ENCODE results near the gene TPCN2. TPM values are rescaled to one million over a fixed set of nuclear protein-coding genes. Genes with fewer than 3 reads are reported as not detected.
"Not testable (repeated sequence)": the region's sequence is repeated elsewhere in the genome, so short reads cannot be mapped to it uniquely, and the experiment has no call there.

TPCN2 gene
- polyA plus RNA-seq, 1 donor = 7.1 TPM

DNA sequence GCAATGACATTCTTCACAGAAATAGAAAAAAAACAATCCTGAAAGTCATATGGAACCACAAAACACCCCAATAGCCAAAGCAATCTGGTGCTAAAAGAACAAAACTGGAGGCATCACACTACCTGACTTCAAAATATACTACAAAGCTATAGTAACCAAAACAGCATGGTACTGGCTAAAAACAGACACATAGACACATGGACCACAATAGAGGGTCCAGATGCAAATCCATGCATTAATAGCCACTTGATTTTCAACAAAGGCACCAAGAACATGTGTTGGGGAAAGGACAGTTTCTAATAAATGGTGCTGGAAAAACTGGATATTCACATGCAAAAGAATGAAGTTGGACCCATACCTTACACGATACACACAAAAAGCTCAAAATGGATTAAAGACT, 79.2 kb downstream of the TPCN2 start:
- no peak for DNase-seq (ENCODE audit: low read depth)

DNA sequence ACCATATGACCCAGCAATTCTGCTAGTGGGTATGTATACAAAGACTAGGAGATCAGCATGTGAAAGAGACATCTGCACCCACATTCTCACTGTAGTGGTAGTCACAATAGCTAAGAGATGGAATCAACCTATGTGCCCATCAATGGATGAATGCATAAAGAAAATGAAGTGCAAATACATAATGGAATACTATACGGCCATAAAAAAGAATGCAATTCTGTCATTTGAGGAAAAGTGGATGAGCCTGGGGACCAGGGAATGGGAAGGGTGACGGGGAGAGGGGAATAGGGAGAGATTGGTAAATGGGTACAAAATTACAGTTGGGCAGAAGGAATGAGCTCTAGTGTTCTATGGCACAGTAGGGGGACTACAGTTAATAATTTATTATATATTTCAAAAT, 80.3 kb downstream of the TPCN2 start:
- no peak for DNase-seq (ENCODE audit: low read depth)

DNA sequence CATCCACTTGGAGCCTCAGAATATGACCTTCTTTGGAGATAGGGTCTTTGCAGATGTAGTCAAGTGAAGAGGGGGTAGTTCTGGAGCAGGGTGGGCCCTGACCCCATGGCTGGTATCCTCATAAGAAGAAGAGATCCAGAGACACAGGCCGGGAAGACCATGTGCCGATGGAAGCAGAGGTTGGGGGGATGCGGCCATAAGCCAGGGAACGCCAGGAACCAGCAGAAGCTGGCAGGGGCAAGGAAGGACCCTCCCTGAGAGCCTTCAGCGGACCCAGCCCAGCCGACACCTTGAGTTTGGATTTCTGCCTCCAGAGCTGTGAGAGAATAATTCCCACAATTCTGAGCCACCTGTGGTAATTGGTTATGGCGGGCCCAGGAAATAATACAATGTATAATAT, 80.9 kb downstream of the TPCN2 start:
- DNase-seq (ENCODE audit: low read depth) = no peak

DNA sequence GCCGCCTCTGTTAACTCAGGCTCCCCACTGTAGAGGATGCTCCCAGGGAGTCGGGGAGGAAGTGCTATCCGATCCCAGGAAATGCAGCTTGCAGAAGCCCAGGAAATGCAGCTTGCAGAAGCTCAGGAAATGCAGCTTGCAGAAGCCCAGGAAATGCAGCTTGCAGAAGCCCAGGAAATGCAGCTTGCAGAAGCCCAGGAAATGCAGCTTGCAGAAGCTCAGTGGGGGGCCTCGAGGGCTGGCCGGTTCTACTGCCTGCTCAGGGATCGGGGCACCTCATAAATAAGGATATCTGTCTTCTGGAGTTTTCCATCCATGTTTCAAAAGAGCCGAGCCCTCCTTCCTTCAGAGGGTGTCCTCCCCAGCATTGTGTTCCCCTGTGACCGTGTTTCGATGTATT, 81.9 kb downstream of the TPCN2 start:
- DNase-seq (ENCODE audit: low read depth) = no peak

DNA sequence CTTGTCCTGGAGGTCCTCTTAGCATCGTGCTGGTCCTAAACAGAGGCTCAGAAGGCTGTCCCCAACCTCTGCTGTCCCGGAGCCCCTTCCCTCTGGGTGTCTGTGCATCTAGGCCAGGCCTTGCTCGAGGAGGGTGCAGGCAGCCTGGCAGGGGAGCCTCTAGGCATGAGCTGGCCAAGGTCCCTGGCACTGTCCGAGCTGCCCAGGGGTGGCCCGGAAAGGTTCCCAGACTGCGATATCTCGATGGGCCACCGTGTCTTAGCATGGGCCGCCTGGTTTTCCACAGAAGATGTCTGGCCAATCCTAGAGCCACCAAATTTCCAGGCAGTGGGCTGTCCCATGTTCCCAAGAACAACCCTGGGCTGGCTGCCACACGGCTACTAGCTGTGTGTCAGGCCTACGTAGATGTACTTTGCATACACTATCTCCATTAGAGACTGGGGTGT, 82.4 kb downstream of the TPCN2 start:
- no peak for DNase-seq (ENCODE audit: low read depth)

DNA sequence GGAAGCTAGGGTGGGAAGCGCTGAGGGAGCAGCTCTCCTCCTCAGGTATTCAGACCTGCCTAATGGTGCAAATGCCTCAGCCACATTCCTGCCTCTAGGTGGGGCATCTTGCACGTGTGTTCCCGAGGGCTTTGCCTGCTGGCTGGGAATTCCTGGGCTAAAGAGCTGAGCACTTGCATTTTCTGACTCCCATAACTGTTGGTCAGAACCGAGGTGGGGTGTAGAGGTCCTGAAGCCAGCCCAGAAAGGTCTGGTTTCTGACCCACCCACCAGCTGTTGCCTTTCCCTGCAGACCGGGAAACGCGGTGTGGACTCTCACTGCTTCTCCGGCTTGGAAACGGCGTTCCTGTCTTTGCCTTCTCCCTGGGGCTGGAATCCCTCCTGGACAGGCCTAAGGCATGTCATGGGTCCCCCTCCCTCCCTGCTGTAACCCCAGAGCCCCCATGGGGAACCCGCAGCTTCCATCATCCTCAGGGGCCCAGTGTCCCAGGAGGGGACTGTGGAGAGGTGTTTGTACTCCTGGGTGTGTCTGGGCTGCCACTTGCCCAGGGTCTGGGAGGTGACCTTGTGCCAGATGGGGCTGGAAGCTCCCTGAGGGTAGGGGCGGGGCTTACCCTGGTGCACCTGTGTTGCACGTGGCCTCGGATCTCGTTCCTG, 83.0 kb downstream of the TPCN2 start:
- DNase-seq (ENCODE audit: low read depth) = peak; percentile 22

DNA sequence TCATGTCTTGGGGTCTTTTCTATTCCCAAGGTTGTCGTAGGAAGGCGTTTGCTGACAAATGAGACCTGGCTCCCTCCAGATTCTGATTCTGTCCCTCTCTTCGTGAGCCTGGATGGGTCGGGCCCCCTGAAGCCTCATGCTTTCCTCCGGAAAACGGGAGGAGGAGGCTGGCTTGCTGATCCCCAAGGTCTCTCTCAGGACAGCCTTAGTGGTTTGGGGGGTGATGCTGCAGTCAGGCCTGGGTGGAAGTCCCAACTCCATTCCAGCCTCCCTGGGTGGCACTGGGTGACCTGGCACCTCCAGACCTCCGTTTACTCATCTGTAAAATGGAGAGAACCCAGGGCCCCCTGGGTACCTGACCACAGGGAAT, 83.6 kb downstream of the TPCN2 start:
- DNase-seq (ENCODE audit: low read depth) = no peak

DNA sequence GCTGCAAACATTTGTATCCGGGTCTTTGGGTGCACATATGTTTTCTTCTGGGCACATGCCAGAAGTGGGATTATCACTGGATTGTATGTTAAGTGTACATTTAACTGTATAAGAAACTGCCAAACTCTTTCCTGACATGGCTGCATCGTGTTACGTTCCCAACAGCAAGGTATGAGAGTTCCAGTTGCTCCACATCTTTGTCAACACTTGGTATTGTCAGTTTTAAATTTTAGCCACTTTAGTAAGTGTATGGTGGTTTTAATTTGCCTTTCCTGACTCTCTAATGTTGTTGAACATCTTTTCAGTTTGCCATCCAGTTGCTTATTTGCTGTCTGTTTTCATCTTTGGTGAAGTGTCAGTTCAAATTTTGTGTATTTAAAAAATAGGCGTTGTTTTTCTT, 84.5 kb downstream of the TPCN2 start:
- no peak for DNase-seq (ENCODE audit: low read depth)

DNA sequence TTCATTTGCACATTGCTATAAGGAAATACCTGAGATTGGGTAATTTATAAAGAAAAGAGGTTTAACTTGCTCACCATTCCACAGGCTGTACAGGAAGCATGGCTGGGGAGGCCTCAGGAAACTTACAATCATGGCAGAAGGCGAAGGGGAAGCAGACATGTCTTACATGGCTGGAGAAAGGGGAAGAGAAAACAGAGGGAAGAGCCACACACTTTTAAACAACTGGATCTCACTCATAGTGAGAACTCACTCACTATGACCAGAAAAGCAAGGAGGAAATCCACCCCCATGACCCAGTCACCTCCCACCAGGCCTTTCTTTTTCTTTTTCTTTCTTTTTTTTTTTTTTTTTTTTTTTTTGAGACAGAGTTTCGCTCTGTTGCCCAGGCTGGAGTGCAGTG, 85.5 kb downstream of the TPCN2 start:
- not testable (repeated sequence) for DNase-seq (ENCODE audit: low read depth)

DNA sequence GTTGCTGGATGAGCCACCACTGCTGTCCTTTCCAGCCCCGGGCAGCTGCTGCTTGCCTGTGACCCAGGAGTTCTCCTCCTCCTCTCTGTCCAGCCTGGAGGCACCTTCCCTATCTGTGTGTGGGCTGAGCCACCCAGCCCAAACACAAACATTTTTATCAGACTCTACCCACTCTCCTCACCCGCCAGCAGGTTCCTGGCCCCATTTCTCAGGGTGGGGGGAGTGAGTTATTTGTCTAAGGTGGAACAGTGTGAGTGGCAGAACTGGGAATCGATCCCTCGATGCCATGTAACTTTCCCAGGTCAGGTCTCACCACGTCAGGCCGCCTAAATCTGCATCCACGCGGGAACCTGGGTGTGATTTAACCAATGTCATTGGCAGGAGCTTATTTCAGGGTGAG, 86.2 kb downstream of the TPCN2 start:
- DNase-seq (ENCODE audit: low read depth) = no peak

DNA sequence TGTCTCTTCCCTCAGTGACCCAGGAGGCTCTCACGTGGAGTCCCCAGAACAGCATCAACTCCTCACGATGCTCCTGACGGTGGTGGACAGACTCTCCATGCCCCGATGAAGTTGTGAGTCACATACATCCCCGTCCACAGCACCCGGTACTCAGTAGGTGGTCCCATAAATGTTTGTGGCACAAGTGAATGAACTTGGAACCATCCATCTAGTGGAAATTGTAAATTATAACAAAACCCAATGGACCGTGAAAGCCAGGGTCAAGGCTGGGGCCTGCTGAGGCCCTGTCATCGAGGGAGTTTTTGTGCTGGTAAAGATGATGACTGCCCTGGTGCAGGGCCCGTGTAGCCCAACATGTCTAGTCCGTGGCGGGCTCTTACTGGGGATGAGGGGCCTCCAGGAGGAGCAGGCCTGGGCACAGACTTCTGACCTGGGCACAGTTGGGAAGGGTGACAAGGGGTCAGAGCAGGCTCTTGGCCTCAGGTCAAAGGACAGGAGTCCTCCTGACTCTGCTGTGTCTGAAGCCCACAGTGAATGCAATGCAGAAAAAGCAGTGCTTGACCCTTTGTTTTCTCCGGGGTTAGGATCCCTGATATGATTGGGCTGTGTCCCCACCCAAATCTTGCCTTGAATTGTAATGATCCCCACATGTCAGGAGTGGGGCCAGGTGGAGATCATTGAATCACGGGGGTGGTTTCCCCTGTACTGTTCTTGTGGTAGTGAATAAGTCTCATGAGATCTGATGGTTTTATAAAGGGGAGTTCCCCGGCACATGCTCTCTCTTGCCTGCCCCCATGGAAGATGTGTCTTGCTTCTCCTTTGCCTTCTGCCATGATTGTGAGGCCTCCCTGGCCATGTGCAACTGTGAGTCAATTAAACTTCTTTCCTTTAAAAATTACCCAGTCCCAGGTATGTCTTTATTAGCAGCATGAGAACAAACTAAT, 87.0 kb downstream of the TPCN2 start:
- no peak for DNase-seq (ENCODE audit: low read depth)

DNA sequence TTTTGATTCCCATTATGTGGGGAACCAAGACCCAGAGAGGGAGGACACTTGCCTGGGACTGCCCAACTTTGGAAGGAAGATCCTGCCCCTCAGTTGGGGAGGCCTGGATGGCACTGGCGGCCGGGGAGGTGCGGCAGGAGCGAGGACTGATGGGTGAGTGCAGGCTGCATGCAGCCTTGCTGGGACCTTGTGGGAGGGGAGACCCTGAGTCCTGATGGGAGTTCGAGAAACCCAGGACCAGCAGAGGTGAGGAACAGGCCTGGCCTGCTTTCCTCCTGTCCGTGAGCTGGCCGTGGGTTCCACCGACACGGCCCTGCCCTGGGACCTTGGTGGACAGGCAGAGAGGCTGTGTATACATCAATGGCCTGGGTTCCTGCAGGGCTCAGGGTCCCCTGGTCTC, 87.7 kb downstream of the TPCN2 start:
- DNase-seq (ENCODE audit: low read depth) = no peak

DNA sequence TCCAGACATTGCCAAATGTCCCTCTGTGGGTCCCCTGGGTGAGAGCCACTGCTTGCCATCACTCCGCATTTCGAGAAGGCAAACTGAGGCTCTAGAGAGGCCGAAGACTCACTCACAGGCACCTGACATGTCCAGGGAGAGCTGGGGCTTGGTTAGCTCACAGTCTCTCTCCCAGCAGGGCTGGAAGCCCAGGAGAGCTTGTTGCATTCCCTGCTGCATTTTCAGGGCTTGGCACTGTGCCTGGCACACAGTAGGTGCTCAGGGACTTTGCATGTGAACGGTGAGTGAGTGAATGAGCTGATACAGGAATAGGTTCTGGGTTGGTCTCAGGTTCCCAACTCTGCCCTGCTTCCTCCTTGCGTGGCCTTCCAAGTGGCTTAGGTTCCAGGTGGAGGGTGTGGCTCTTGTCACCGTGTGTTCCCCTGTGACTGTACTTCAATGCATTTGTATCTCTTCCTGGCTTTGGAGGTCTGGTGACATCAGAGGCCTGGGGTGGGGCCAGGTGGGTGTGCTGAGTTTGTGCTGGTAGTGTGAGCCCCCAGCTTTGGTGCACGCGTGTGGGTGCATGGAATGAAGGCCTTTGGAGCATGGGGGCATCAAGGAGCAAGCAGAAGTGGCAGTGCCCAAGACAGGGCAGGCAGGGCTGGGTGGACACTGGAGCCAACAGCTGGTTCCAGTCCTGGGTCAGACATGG, 88.6 kb downstream of the TPCN2 start:
- DNase-seq (ENCODE audit: low read depth) = no peak

DNA sequence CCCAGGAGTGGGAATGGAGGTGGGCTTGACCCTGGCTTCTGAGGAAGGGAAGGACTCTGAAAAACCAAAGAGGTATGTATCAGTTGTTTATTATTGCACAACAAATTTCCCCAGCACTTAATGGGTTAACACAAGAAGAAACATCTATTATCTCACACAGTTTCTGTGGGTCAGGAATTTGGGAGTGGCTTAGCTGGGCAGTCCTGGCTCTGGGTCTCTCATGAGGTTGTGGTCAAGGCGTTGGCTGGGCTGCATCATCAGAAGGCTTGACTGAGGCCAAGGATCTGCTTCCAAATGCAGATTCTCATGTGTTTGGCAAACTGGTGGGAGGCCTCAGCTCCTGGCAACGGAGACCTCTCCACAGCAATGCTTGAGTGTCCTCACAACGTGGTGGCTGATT, 89.5 kb downstream of the TPCN2 start:
- no peak for DNase-seq (ENCODE audit: low read depth)

DNA sequence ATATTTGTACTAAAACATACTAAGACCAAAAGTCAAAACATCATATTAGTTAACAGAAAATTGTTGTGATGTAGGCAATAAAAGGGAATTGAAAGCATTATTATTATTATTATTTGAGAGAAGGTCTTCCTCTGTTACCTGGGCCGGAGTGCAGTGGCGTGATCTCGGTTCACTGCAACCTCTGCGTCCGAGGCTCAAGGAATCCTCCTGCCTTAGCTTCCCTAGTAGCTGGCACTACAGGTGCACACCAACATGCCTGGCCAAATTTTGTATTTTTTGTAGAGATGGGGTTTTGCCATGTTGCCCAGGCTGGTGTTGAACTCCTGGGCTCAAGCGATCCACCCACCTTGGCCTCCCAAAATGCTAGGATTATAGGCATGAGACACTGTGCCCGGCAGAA, 91.4 kb downstream of the TPCN2 start:
- not testable (repeated sequence) for DNase-seq (ENCODE audit: low read depth)

DNA sequence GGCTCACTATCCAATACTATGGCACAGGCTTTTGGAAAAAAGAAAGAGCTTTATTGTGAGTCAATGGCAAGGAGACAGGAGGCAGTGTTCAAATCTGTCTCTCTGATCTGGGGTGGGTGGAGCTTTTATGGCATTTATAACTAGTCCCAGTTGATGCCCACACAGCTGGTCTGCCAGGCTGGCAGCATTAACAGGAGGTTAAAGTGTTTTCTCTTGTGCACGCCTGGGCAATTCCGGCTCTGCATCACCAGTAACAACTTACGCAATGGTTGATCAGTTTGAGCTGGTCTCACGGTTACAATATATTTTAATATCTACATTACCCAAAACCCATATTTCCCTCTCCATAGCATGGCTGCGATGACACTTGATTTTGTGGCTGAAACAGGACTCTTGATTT, 91.9 kb downstream of the TPCN2 start:
- DNase-seq (ENCODE audit: low read depth) = no peak

DNA sequence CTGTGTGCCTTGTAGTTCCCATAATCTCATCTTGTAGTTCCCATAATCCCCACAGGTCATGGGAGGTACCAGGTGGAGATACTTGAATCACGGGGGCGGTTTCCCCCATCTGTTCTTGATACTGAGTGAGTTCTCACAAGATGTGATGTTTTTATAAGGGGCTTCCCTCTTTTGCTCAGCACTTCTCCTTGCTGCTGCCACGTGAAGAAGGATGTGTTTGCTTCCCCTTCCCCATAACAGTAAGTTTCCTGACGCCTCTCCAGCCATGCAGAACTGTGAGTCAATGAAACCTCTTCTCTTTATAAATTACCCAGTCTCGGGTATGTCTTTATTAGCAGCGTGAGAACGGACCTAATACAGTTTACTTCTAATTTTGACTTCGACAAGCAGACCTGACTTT, 93.0 kb downstream of the TPCN2 start:
- no peak for DNase-seq (ENCODE audit: low read depth)

DNA sequence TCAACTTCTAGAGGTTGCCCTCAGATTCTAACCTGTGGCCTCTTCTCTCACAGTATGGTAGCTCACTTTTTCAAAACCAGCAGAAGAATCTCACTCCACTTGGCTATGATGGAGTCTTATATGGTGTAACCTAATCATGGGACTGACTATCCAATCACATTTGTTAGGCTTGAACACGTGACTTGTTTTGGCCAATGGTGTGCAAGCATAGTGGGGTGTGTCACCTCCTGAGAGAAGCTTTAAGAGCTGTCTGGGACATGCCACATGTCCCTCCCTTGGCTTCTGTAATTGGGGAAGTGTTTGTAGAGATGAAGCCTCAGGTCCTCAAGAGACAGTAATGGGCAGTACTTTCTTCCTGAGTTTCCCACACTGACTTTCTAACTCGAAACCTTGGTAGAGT, 94.2 kb downstream of the TPCN2 start:
- DNase-seq (ENCODE audit: low read depth) = no peak

DNA sequence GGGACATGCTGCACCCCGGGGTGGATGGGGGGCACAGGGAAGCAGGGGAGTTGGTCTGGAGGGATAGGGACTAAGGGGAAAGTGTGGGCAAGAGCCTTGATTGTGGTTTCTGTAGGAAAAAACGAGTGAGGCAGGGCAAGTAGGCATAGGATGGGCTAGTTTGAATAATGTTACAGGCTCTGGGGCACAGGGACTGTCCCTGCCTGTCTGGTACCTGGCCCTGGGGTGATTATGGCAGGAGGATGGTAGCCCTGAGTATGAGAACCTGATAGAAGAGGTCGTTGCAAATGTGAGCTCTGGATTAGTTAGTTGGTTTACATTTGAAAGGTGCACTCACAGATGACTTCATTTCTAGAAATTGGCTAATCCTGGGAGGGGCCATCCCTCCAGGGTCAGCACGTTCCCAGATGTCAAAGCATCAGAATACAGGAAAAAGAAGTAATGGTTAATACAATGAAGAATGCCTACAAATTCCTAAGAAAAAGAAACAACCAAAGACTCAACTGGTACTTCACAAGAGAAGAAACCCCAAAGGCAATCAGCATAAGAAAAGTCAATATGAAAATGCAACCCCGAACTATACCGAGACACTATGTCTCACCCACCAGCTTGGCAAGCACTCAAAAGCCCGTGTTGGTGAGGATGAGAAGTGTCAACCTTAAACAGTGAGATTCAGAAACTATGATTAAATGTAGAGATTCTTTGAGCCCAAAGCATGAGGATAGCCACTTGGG, 95.8 kb downstream of the TPCN2 start:
- DNase-seq (ENCODE audit: low read depth) = no peak

DNA sequence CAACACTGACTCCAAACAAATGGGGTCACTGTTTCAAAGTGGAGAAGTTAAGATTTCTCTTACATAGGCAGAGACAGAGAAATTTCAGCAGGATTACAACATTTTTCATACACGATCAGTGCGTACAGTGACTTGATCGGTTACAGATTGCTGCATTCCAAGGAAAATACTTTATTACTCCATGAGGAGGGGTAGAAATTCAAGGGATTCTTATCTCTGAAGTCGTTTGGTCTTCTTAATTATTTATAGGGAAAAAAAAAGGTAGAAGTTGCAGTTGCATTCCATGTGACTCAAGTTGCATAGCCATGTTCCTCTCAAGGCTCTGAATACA, 96.3 kb downstream of the TPCN2 start:
- no peak for DNase-seq (ENCODE audit: low read depth)

DNA sequence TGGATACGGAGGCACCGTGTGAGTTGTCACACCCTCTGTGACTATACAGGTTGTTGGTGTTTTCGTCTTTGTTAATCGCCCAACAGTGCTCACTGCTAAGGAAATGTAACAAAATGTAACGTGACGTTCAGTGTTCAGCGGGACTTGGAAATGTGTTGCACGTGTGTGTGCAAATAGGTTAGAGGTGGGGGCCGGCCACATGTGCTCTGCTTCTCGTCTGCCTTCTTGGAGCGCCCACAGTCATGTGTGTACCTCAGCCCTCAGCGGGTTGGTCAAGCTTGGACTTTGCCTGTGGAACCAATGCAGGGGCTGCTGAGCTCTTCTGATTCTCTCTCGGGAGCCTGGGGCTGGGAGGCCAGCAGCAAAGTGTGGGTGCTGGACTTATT, 99.6 kb downstream of the TPCN2 start:
- DNase-seq (ENCODE audit: low read depth) = no peak

DNA sequence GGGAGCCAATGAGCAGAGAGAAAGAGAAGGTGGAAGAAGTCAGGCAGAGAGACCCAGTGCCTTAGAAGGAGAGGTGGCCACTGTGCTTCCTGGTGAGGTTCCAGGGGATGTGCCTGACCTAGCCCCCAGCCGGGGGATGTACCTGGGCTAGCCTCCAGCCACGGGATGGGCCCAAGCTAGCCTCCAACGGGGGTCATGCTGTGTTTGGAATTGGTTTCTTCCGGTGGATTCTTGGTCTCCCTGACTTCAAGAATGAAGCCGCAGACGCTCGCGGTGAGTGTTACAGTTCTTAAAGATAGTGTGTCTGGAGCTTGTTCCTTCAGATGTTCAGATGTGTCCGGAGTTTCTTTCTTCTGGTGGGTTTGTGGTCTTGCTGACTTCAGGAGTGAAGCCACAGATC, 100.1 kb downstream of the TPCN2 start:
- no peak for DNase-seq (ENCODE audit: low read depth)

All from forelimb muscle (tissue), 1 donor.